Fibroblast of mammary gland (primary cell): ENCODE measurements around the gene EEA1.
A peak's percentile ranks its signal among the peaks of the same experiment; 100 is the strongest.

ENCODE experiments used
- DNase-seq: peaks from one replicate; pipeline ENCODE4 v3.0.0-alpha.2; 2010; ENCODE audit warnings: low read depth
- H3K4me3 ChIP-seq: 2 replicates; pipeline ENCODE4 v1.5.1; 2011; ENCODE audit warnings: low read depth, mild to moderate bottlenecking, low read length, moderate library complexity; ENCODE audit not compliant: control insufficient read depth
- CTCF ChIP-seq: conservative IDR thresholded peaks from 2 replicates; pipeline ENCODE4 v1.5.1; 2011; ENCODE audit warnings: low read depth, low read length, inconsistent platforms; ENCODE audit not compliant: control insufficient read depth, insufficient read depth

The EEA1 gene

GRCh38 chr12:92857818-92858217 is 71.3 kb downstream of the EEA1 start:
- no peak for DNase-seq
- TF ChIP-seq CTCF = no peak
- no peak overlapping the region for H3K4me3 ChIP-seq

DNA sequence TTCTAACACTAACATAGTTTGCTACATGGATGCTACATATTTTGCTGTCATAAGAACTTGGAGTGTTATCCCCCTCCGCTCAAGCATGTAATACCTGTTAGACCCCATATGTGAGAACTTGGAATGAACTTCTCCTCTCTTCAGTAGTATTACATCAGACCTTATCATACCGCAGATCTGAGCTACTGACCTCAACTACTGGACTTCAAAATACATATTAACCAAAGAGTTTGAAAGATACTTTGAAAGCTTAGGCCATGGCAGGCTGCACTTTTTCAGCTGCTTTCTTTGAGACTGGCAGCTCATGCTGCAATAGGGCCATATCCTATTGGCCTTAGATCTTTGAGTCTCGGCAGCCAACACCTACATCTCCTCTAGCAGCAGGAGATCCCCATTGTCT is 74.8 kb downstream of the EEA1 start:
- DNase-seq = no peak
- no peak for TF ChIP-seq CTCF

GRCh38 chr12:92848740-92849139 is 80.4 kb downstream of the EEA1 start:
- no peak for DNase-seq
- TF ChIP-seq CTCF = no peak
- H3K4me3 ChIP-seq = no peak overlapping the region

More for the DNA sequence above, 74.8 kb downstream of the EEA1 start:
- no peak overlapping the region for H3K4me3 ChIP-seq

GRCh38 chr12:92847368-92847767 is 81.7 kb downstream of the EEA1 start:
- no peak overlapping the region for H3K4me3 ChIP-seq
- no peak for TF ChIP-seq CTCF

DNA sequence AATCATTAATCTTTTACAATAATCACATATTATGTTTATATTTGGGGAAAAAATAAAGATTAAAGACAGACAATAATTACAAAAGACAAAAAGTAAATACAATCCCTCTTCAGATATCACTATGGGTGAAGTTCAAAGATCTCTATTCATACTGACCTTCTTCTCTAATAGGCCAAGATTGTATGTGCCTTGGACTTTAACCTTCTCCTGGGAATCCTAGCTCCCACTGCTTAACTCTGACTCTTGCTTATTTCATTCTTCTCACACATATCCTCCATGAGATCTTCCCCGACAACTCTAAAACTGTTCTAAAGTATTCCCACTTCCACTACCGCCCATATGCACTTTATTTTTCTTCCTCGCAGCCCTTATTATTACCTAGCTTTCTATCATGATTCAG is 83.8 kb downstream of the EEA1 start:
- no peak for TF ChIP-seq CTCF
- DNase-seq = no peak

More at GRCh38 chr12:92847368-92847767, 81.7 kb downstream of the EEA1 start:
- peak; percentile 20 for DNase-seq

DNA sequence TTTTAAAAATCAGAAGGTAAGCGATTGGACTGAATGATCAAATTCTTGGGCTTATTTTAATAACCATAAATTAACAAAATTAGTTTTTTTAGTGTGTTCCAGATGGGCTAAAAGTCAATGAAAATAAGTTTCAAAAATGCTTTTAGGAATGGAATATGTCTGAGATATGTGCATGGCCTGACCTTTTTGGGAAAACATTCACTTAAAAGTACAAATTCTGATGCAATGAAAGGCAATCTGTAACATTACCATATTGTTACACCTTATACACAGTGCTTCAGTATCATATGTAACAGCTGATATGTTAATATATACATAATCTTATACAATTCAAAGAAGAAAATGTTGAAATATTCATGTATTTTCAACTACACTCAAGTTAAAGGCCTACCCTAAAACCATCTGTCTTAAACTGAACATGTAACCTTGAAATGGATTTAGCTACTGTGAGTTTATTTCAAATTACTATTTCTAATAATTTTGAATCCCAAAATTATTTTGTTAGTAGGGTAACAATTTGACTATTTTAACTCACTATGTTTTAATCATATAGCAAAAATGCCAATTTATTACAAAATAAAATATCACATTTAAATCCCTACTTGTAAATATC is 84.8 kb downstream of the EEA1 start:
- no peak overlapping the region for H3K4me3 ChIP-seq
- no peak for TF ChIP-seq CTCF
- DNase-seq = no peak

More for the DNA sequence above, 83.8 kb downstream of the EEA1 start:
- H3K4me3 ChIP-seq = no peak overlapping the region

DNA sequence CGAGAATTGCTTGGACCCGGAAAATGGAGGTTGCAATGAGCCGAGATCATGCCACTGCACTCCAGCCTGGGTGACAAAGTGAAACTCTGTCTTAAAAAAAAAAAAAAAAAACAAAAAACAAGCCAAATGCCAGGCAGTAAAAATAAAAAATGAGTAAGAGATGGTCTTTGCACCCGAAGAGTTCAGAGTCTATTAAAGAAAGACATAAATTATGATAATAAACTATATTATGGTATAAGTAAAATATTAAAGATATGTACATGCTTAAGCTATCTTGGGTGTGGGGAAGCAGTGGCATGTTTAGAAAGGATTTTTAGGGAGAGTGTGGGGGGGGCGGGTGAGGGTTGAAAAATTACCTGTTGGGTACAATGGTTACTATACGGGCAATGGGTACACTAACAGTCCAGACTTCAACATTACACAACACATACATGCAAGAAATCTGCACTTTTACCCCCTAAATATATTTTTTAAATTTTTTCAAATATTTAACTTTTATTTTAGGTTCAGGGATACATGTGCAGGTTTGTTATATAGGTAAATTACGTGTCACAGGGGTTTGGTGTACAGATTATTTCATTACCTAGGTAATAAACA is 99.3 kb downstream of the EEA1 start:
- no peak for DNase-seq
- no peak for TF ChIP-seq CTCF
- H3K4me3 ChIP-seq = no peak overlapping the region
